Measurements from ENCODE around the gene RANBP17.
"Not testable (repeated sequence)": the region's sequence is repeated elsewhere in the genome, so short reads cannot be mapped to it uniquely, and the experiment has no call there.

The RANBP17 gene

DNA sequence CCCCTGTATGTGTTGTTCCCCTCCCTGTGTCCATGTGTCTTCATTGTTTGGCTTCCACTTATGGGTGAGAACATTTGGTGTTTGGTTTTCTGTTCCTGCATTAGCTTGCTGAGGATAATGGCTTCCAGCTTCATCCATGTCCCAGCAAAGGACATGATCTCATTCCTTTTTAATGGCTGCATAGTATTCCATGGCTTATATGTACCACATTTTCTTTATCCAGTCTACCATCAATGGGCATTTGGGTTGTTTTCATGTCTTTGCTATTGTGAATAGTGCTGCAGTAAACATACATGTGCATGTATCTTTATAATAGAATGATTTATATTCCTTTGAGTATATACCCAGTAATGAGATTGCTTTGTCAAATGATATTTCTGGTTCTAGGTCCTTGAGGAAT is 8.6 kb downstream of the RANBP17 start:
- not testable (repeated sequence) for DNase-seq

GRCh38 chr5:170874017-170874416 is 12.2 kb downstream of the RANBP17 start:
- no peak for DNase-seq

GRCh38 chr5:170875811-170876210 is 14.0 kb downstream of the RANBP17 start:
- no peak for DNase-seq

DNA sequence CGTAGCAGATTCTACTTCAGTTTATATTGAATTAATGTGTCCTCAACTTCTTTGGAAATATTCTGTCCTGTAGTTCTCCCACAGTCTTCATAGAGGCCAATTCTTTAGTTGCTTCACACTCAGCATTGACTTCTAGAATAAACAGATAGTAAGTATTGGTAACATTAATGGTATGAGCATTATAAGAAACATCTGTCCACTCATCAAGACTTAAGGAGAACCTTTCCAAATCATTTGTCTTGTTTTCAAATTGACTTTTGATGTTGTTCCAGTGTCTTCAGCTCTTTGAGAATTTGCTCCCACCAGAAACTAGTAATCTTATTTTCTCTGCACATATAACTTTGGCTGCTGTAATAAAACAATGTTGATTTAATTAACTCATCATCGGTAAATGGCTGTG is 18.3 kb downstream of the RANBP17 start:
- no peak for DNase-seq

- DNase-seq = no peak
Observed at GRCh38 chr5:170882345-170882744, 20.5 kb downstream of the RANBP17 start.

DNA sequence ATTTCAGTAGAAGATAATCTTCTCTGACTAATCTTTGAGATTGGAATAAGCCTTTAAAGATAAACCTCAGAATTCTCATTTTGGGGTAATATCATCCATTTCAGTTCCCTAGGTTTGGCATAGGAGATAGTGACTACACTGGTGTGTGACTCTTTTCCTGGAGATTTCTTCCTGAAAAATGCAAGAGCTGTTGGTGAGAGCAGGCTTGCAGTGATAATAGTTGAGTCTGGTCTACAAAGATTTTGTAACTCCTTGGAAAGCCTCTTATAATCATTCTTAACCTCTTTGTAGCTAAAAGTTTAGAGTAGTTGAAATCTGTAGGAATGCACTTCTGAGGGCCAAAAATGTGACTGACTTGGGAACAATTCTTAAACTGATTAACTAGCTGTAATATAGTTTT is 23.4 kb downstream of the RANBP17 start:
- DNase-seq = no peak

GRCh38 chr5:170885809-170886208 is 24.0 kb downstream of the RANBP17 start:
- DNase-seq = no peak

GRCh38 chr5:170886210-170886894 is 24.5 kb downstream of the RANBP17 start:
- no peak for DNase-seq

DNA sequence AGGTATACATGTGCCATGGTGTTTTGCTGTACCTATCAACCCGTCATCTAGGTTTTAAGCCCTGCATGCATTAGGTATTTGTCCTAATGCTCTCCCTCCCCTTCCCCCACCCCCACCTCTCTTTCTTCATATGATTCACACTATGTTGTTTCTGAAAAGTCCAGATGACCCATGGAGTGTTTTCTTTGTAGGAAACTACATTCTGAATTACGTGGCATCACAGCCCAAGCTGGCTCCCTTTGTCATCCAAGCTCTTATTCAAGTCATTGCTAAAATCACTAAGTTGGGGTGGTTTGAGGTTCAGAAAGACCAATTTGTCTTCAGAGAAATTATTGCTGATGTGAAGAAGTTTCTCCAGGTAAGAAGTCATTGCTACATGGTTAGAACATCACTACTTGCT is 30.4 kb downstream of the RANBP17 start:
- DNase-seq = no peak

- DNase-seq = no peak
Observed at GRCh38 chr5:170894665-170895064, 32.8 kb downstream of the RANBP17 start.

- no peak for DNase-seq
Observed at GRCh38 chr5:170896779-170897178, 35.0 kb downstream of the RANBP17 start.

DNA sequence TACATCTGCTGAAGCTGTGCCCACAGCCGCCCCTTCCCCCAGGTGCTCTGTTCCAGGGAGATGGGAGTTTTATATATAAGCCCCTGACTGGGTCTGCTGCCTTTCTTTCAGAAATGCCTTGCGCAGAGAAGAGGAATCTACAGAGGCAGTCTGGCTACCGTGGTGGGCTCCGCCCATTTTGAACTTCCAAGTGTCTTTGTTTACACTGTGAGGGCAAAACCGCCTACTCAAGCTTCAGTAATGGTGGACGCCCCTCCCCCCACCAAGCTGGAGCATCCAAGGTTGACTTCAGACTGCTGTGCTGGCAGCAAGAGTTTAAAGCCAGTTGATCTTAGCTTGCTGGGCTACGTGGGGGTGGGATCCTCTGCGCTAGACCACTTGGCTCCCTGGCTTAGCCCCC is 41.3 kb downstream of the RANBP17 start:
- DNase-seq = no peak

GRCh38 chr5:170907758-170908157 is 45.9 kb downstream of the RANBP17 start:
- no peak for DNase-seq

DNA sequence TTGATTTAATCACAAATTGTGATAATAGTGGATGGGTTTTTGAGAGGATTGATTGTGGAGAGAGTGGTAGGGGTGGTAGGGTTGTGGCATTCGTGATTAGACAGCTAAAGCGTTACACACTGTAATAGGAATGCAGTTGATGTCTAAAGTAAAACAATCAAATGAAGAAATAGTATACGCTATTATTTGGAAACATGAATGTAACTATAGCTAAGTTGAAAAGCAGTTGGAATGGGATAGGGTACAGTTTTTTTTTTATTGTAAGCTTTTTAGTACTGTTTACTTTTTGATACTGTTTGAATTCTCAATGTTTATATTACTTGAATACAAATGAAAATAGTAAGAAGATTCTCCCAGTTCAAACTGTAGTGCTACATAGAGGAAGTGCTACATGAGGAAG is 51.8 kb downstream of the RANBP17 start:
- no peak for DNase-seq

DNA sequence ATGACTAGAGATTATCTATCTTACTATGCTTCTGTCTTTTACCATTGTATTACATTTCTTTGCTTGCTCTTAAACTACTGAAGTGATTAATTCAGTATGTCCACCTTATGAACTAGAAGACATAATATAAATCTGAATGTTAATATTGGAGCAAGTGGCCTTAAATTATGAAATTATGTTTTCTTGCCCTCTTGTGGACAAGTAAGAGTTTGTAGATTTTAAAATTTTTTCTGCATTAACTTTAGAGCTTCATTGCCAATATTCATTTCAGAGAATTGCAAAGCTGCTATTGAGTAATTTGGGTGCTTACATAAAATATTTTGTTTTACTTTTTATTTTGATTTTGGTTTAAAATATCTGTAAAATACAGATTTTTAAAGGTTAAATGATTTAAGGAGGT is 55.3 kb downstream of the RANBP17 start:
- no peak for DNase-seq

DNA sequence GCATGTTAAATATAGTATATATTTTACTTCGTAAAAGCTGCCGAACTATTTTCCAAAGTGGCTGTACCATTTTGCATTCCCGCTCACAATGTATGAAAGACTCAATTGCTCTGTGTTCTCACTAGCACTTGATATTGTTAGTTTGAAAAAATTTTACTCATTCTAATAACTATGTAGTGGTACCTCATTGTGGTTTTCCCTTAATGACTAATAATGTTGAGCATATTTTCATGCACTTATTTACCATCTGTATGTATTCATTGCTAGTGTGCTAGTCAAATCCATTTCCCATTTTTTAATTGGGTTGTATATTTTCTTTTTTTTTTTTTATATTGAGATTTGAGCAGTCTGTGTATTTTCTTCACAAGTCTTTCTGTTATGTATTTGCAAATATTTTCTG is 58.4 kb downstream of the RANBP17 start:
- DNase-seq = no peak

DNA sequence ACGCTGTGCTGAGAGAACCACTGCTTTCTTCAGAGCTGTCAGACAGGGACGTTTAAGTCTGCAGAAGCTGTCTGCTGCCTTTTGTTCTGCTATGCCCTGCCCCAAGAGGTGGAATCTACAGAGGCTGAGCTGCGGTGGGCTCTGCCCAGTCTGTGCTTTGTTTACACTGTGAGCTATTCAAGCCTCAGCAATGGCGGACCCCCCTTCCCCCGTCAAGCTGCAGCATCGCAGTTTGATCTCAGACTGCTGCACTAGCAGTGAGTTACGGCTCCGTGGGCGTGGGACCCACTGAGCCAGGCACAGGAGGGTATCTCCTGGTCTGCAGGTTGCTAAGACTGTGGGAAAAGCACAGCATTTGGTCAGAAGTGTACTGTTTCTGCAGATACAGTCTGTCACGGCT is 60.5 kb downstream of the RANBP17 start:
- DNase-seq = not testable (repeated sequence)

DNA sequence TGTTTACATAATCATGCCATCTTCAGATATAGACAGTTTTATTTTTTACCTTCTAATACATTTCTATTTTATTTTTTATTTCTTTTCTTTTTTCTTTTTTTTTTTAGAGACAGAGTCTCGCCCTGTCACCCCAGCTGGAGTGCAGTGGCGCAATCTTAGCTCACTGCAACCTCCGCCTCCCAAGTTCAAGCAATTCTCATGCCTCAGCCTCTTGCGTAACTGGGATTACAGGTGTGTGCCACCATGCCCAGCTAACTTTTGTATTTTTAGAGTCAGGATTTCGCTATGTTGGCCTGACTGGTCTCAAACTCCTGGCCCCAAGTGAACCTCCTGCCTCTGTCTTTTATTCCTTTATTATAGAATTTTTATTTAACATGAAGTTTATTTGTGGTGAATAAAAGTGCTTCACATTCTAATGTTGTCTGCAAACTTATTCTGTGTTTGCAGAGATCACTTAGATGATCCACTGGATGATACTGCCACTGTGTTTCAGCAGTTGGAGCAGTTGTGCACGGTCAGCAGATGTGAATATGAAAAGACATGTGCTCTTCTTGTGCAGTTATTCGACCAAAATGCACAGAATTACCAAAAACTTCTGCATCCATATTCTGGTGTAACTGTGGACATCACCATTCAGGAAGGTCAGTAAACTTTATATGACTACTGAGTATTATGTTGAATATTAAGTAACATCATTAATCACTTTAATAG is 62.2 kb downstream of the RANBP17 start:
- no peak for DNase-seq

- not testable (repeated sequence) for DNase-seq
Observed at GRCh38 chr5:170935534-170936218, 73.9 kb downstream of the RANBP17 start.

GRCh38 chr5:170937072-170937471 is 75.3 kb downstream of the RANBP17 start:
- no peak for DNase-seq

DNA sequence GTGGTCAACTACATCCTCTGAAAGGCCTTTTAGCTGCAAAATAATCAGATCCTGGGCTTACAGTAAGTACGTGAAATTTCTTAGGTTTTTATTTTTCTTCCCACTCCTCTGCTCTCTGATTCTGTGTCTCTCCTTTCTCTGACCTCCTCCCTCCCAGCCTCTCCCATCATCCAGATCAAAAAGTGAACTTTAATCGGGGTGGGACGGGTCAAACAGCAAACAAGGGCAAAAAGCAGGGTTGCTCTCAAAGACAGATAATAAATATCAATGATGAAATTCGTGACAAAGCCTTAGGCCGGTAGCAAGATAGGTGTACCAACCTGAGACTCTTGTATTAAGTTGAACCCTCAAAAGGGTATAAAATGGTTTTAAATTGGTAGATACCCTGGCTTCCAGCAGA is 76.1 kb downstream of the RANBP17 start:
- no peak for DNase-seq

DNA sequence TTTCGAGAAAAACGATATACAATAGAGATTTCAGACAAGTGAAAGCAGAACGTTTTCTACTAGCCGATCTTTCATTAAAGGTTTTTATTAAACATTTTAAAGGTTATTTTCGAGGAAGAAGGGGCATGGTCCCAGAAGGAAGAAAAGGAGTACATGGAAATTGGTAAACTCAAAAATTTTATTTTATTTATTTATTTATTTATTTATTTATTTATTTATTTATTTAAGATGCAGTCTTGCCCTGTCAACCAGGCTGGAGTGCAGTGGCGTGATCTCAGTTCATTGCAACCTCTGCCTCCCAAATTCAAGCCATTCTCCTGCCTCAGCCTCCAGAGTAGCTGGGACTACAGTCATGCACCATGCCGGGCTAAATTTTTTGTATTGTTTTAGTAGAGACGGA is 77.4 kb downstream of the RANBP17 start:
- DNase-seq = no peak

DNA sequence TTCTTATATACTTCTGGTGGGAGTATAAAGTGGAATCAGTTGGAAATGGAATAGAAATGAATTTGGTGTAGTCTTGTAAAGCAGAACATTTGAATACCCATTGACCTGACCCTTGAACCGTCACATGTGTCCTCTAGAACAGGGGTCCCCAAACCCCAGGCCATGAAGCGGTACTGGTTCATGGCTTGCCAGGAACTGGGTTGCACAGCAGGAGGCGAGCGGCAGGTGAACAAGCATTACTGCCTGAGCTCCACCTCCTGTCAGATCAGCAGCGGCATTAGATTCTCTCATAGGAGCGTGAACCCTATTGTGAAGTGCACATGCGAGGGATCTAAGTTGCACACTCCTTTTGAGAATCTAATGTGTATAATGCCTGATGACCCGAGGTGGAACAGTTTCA is 80.0 kb downstream of the RANBP17 start:
- DNase-seq = no peak

- DNase-seq = no peak
Observed at GRCh38 chr5:170945275-170945674, 83.5 kb downstream of the RANBP17 start.
